ENCODE data around the gene KCNT1. TPM values are rescaled to one million over a fixed set of nuclear protein-coding genes. Genes with fewer than 3 reads are reported as not detected.

Gene KCNT1
- total and polyA plus RNA-seq, 10 of the 15 experiments (the other 5 are each of a cell fraction or from before 2014, with no cell fraction given) = not detected

DNA sequence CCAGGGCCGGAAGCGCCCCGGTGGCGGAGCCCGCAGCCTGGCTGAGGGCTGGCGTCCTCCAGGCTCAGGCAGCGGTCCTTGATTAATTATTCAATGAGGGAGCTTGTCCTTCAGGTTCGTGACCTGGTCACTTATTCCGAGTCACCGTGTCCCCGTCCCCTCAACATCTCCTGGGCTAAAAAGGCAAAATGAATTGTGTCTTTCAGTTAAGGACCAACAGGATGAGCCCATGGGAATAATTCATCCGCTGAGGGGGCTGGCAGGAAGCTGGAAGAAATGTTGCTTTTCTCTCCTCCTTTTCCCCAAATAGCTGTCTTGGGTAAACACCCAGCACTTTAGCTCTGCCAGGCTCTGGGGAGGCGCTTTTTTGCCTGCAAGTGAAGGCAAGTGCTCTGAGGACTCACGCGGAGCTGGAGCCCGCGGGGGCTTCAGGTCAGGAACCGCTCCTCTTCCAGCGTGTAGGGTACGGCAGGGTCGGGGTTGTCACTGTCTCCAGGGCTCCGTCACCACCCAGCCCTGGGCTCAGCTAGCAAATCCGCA is 13.1 kb downstream of the KCNT1 start:
- DNase-seq (ENCODE audit: low read depth, low spot score) (no peak), FAIRE-seq (no peak), ATAC-seq (no peak)
- no peaks in the 10 kb centered on the region for H4K20me1 ChIP-seq (ENCODE audit: control insufficient read depth, insufficient read depth)
- CTCF ChIA-PET = interaction anchor here (0.6 kb wide), 1 partner anchor 142 kb away, joined by 3 read pairs; no protein-coding TSS in a partner anchor
- no peaks in the 10 kb centered on the region for H3K9me3 ChIP-seq (replicated peaks; ENCODE audit: control insufficient read depth, insufficient read depth, low read length)
- no peaks in the 10 kb centered on the region for H3K36me3 ChIP-seq (ENCODE audit: control insufficient read depth in 2 of 2, insufficient read depth in 2 of 2, low read length in 1 of 2)
- H3K4me1 ChIP-seq (ENCODE audit: control insufficient read depth, insufficient read depth, low read length) = no peaks in the 10 kb centered on the region
- POLR2A ChIA-PET = no interaction called here
- no peak overlapping the region for H3K4me3 ChIP-seq
- H2AFZ ChIP-seq (ENCODE audit: control insufficient read depth, low read depth, low read length) = no peak overlapping the region
- TF ChIP-seq EGR1 (IDR thresholded peaks at IDR 0.05; ENCODE audit: borderline replicate concordance in 1 of 2, low read depth in 2 of 2, low read length in 2 of 2) = no peak
- TF ChIP-seq PAX8 (IDR thresholded peaks at IDR 0.05) = no peak
- TF ChIP-seq STAT3 (IDR thresholded peaks at IDR 0.05; ENCODE audit: low read depth, low read length) = no peak
- TF ChIP-seq CBX3 (IDR thresholded peaks at IDR 0.05; ENCODE audit: borderline replicate concordance, low read depth) = no peak
- TF ChIP-seq, protein P1, sequence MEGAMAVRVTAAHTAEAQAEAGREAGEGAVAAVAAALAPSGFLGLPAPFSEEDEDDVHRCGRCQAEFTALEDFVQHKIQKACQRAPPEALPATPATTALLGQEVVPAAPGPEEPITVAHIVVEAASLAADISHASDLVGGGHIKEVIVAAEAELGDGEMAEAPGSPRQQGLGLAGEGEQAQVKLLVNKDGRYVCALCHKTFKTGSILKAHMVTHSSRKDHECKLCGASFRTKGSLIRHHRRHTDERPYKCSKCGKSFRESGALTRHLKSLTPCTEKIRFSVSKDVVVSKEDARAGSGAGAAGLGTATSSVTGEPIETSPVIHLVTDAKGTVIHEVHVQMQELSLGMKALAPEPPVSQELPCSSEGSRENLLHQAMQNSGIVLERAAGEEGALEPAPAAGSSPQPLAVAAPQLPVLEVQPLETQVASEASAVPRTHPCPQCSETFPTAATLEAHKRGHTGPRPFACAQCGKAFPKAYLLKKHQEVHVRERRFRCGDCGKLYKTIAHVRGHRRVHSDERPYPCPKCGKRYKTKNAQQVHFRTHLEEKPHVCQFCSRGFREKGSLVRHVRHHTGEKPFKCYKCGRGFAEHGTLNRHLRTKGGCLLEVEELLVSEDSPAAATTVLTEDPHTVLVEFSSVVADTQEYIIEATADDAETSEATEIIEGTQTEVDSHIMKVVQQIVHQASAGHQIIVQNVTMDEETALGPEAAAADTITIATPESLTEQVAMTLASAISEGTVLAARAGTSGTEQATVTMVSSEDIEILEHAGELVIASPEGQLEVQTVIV (IDR thresholded peaks at IDR 0.05; ENCODE audit: borderline replicate concordance, partially characterized antibody) = no peak
- no peak for TF ChIP-seq BCL11A (IDR thresholded peaks at IDR 0.05; ENCODE audit: low read depth, low read length)
- TF ChIP-seq, protein P2, sequence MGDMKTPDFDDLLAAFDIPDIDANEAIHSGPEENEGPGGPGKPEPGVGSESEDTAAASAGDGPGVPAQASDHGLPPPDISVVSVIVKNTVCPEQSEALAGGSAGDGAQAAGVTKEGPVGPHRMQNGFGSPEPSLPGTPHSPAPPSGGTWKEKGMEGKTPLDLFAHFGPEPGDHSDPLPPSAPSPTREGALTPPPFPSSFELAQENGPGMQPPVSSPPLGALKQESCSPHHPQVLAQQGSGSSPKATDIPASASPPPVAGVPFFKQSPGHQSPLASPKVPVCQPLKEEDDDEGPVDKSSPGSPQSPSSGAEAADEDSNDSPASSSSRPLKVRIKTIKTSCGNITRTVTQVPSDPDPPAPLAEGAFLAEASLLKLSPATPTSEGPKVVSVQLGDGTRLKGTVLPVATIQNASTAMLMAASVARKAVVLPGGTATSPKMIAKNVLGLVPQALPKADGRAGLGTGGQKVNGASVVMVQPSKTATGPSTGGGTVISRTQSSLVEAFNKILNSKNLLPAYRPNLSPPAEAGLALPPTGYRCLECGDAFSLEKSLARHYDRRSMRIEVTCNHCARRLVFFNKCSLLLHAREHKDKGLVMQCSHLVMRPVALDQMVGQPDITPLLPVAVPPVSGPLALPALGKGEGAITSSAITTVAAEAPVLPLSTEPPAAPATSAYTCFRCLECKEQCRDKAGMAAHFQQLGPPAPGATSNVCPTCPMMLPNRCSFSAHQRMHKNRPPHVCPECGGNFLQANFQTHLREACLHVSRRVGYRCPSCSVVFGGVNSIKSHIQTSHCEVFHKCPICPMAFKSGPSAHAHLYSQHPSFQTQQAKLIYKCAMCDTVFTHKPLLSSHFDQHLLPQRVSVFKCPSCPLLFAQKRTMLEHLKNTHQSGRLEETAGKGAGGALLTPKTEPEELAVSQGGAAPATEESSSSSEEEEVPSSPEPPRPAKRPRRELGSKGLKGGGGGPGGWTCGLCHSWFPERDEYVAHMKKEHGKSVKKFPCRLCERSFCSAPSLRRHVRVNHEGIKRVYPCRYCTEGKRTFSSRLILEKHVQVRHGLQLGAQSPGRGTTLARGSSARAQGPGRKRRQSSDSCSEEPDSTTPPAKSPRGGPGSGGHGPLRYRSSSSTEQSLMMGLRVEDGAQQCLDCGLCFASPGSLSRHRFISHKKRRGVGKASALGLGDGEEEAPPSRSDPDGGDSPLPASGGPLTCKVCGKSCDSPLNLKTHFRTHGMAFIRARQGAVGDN (IDR thresholded peaks at IDR 0.05) = no peak
- no peak for TF ChIP-seq SMAD5 (IDR thresholded peaks at IDR 0.05; ENCODE audit: low read depth)
- TF ChIP-seq CHD1 (IDR thresholded peaks at IDR 0.05; ENCODE audit: low read depth, low read length) = no peak
- no peak for TF ChIP-seq ZNF622 (IDR thresholded peaks at IDR 0.05)
- TF ChIP-seq PML (IDR thresholded peaks at IDR 0.05; ENCODE audit: low read length) = no peak
- no peak for TF ChIP-seq KAT2A (conservative IDR thresholded peaks at IDR 0.05; ENCODE audit: control insufficient read depth, low read depth, low read length)
- TF ChIP-seq BMI1 (IDR thresholded peaks at IDR 0.05; ENCODE audit: borderline replicate concordance) = no peak
- 30% methylated on average over 23 of the region's 23 CpGs for WGBS (ENCODE audit: insufficient coverage, insufficient replicate concordance, low lambda C conversion rate, missing lambda C conversion rate)
- intact Hi-C loops (cut with micrococcal nuclease; ENCODE audit: unreplicated experiment) (no loop called here), in situ Hi-C loops (cut with MboI) (no loop called here)
- H3K9ac ChIP-seq (ENCODE audit: control insufficient read depth, insufficient read depth, low read length) = no peak overlapping the region
- H3K79me2 ChIP-seq (ENCODE audit: control insufficient read depth, insufficient read depth, low read length) = no peaks in the 10 kb centered on the region
- H3K27me3 ChIP-seq (replicated peaks in 1 of 2; ENCODE audit: control insufficient read depth in 2 of 2, insufficient read depth in 2 of 2, low read length in 1 of 2) = peaks cover 0 to 7% of the 10 kb centered on the region in 2 experiments; a peak in 2 of 4 replicates
- no TSS peak for BruUV-seq (replicated peaks)
- no peak overlapping the region for H3K4me2 ChIP-seq (ENCODE audit: control insufficient read depth, insufficient read depth)
- no peak overlapping the region for H3K27ac ChIP-seq (ENCODE audit: control insufficient read depth, insufficient read depth)
- SMC1A ChIA-PET (ENCODE audit: uncharacterized antibody, unreplicated experiment) = no interaction called here
- RAD21 ChIA-PET (ENCODE audit: unreplicated experiment) = no interaction called here

All from GM12878 (cell line).